ENCODE measurements around the gene ZDHHC24. TPM values are rescaled to one million over a fixed set of nuclear protein-coding genes. Genes with fewer than 3 reads are reported as not detected.

ZDHHC24 gene
- total RNA-seq, 1 donor from 2014 or later: 13.5 TPM

DNA sequence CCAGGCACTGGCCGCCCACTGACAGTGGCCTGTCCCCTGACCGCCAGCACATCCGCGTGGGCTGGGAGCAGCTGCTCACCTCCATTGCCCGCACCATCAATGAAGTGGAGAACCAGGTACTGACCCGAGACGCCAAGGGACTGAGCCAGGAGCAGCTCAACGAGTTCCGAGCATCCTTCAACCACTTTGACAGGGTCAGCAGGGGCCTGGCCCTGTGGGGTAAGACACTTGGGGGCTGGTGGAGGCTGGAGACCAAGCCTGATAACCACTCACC lies 16.1 kb upstream of the ZDHHC24 start:
- no peak overlapping the region for H3K4me3 Mint-ChIP-seq (ENCODE audit: unreplicated experiment)
- Histone ChIP-seq H3K36me3 (ENCODE audit: insufficient read depth, low read length) (no peaks in the 10 kb centered on the region), H3K4me3 (ENCODE audit: insufficient read depth, low read depth, low read length) (no peak overlapping the region), H3K79me2 (ENCODE audit: insufficient read depth, low read length) (no peaks in the 10 kb centered on the region), H2AFZ (ENCODE audit: low read depth, low read length) (no peak overlapping the region), H3K4me2 (ENCODE audit: low read length) (no peak overlapping the region), H3K4me1 (ENCODE audit: insufficient read depth, low read length) (no peaks in the 10 kb centered on the region), H3K27me3 (ENCODE audit: insufficient read depth, low read length) (peaks cover 2% of the 10 kb centered on the region), H3K9ac (ENCODE audit: low read length) (no peak overlapping the region), H3K9me3 (ENCODE audit: insufficient read depth, low read depth, low read length) (no peaks in the 10 kb centered on the region), H4K20me1 (ENCODE audit: insufficient read depth, low read length) (no peaks in the 10 kb centered on the region), H3K27ac (ENCODE audit: low read depth, low read length) (no peak overlapping the region)
- DNase-seq (ENCODE audit: low read depth): no peak
- no peaks in the 10 kb centered on the region for H3K36me3 Mint-ChIP-seq (ENCODE audit: low read depth, unreplicated experiment)
- H3K9me3 Mint-ChIP-seq (ENCODE audit: unreplicated experiment): peaks cover 5% of the 10 kb centered on the region
- peaks cover 5% of the 10 kb centered on the region for H3K4me1 Mint-ChIP-seq (ENCODE audit: low read depth, unreplicated experiment)
- H3K27me3 Mint-ChIP-seq (ENCODE audit: low read depth, unreplicated experiment): peaks cover 29% of the 10 kb centered on the region
- FAIRE-seq: no peak
- no peak for TF ChIP-seq EZH2 (IDR thresholded peaks at IDR 0.05; ENCODE audit: insufficient read depth, low read length)
- TF ChIP-seq, protein P1, sequence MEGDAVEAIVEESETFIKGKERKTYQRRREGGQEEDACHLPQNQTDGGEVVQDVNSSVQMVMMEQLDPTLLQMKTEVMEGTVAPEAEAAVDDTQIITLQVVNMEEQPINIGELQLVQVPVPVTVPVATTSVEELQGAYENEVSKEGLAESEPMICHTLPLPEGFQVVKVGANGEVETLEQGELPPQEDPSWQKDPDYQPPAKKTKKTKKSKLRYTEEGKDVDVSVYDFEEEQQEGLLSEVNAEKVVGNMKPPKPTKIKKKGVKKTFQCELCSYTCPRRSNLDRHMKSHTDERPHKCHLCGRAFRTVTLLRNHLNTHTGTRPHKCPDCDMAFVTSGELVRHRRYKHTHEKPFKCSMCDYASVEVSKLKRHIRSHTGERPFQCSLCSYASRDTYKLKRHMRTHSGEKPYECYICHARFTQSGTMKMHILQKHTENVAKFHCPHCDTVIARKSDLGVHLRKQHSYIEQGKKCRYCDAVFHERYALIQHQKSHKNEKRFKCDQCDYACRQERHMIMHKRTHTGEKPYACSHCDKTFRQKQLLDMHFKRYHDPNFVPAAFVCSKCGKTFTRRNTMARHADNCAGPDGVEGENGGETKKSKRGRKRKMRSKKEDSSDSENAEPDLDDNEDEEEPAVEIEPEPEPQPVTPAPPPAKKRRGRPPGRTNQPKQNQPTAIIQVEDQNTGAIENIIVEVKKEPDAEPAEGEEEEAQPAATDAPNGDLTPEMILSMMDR (IDR thresholded peaks at IDR 0.05; ENCODE audit: insufficient read depth, low read depth, low read length): no peak
- no peak overlapping the region for H3K27ac Mint-ChIP-seq (ENCODE audit: unreplicated experiment)

DNA sequence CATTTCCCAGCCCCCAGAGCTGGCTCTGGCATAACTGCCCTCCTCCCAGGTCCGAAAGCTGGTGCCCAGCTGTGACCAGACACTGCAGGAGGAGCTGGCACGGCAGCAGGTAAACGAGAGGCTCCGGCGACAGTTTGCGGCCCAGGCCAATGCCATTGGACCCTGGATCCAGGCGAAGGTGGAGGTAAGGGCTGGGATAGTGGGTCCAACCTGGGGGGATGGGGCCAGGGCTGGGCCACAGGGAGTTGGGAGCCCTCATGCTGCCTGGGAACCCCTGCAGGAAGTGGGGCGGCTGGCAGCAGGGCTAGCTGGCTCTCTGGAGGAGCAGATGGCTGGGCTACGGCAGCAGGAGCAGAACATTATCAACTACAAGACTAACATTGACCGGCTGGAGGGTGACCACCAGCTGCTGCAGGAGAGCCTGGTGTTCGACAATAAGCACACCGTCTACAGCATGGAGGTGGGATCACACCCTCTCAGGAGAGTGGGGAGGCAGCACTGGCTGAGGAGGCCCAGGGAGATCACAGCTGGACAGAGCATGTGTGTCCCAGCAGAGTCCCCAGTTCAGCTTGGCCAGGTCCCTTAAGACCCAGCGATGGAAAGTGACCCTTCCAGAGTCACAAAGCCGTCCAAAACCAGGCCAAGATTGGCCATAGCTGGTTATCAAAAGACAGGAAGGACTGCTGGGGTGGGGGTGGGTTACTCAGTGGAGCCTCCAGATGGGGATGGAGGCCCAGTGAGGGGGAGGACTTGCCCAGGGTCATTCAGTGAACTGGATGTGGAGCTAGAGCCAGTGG lies 15.5 kb upstream of the ZDHHC24 start:
- no peaks in the 10 kb centered on the region for H4K20me1 ChIP-seq (ENCODE audit: insufficient read depth, low read length)
- no peaks in the 10 kb centered on the region for H3K36me3 ChIP-seq (ENCODE audit: insufficient read depth, low read length)
- Mint-ChIP-seq H3K27ac (ENCODE audit: unreplicated experiment) (no peak overlapping the region), H3K4me1 (ENCODE audit: low read depth, unreplicated experiment) (peaks cover 5% of the 10 kb centered on the region), H3K36me3 (ENCODE audit: low read depth, unreplicated experiment) (no peaks in the 10 kb centered on the region), H3K4me3 (ENCODE audit: unreplicated experiment) (no peak overlapping the region), H3K27me3 (ENCODE audit: low read depth, unreplicated experiment) (peaks cover 28% of the 10 kb centered on the region), H3K9me3 (ENCODE audit: unreplicated experiment) (peaks cover 5% of the 10 kb centered on the region)
- H3K79me2 ChIP-seq (ENCODE audit: insufficient read depth, low read length): no peaks in the 10 kb centered on the region
- H3K27me3 ChIP-seq (ENCODE audit: insufficient read depth, low read length): peaks cover 2% of the 10 kb centered on the region
- no peak overlapping the region for H3K4me2 ChIP-seq (ENCODE audit: low read length)
- FAIRE-seq (no peak), DNase-seq (ENCODE audit: low read depth) (no peak)
- H3K9me3 ChIP-seq (ENCODE audit: insufficient read depth, low read depth, low read length): no peaks in the 10 kb centered on the region
- no peak overlapping the region for H2AFZ ChIP-seq (ENCODE audit: low read depth, low read length)
- H3K4me3 ChIP-seq (ENCODE audit: insufficient read depth, low read depth, low read length): no peak overlapping the region
- no peak for TF ChIP-seq EZH2 (IDR thresholded peaks at IDR 0.05; ENCODE audit: insufficient read depth, low read length)
- TF ChIP-seq, protein P1 (IDR thresholded peaks at IDR 0.05; ENCODE audit: insufficient read depth, low read depth, low read length): no peak
- no peaks in the 10 kb centered on the region for H3K4me1 ChIP-seq (ENCODE audit: insufficient read depth, low read length)
- no peak overlapping the region for H3K9ac ChIP-seq (ENCODE audit: low read length)
- H3K27ac ChIP-seq (ENCODE audit: low read depth, low read length): no peak overlapping the region
